Activated T-cell treated with anti-CD3 and anti-CD28 coated beads, Interleukin-2, amount 50 U/mL, for 1 hour (primary cell): Measurements from ENCODE around the gene SYNJ1.
"Not testable (repeated sequence)": the region's sequence is repeated elsewhere in the genome, so short reads cannot be mapped to it uniquely, and the experiment has no call there.

Experiments
- DNase-seq: peaks from one replicate; pipeline ENCODE4 v3.0.0-alpha.2; 2020

SYNJ1 gene, protein sequence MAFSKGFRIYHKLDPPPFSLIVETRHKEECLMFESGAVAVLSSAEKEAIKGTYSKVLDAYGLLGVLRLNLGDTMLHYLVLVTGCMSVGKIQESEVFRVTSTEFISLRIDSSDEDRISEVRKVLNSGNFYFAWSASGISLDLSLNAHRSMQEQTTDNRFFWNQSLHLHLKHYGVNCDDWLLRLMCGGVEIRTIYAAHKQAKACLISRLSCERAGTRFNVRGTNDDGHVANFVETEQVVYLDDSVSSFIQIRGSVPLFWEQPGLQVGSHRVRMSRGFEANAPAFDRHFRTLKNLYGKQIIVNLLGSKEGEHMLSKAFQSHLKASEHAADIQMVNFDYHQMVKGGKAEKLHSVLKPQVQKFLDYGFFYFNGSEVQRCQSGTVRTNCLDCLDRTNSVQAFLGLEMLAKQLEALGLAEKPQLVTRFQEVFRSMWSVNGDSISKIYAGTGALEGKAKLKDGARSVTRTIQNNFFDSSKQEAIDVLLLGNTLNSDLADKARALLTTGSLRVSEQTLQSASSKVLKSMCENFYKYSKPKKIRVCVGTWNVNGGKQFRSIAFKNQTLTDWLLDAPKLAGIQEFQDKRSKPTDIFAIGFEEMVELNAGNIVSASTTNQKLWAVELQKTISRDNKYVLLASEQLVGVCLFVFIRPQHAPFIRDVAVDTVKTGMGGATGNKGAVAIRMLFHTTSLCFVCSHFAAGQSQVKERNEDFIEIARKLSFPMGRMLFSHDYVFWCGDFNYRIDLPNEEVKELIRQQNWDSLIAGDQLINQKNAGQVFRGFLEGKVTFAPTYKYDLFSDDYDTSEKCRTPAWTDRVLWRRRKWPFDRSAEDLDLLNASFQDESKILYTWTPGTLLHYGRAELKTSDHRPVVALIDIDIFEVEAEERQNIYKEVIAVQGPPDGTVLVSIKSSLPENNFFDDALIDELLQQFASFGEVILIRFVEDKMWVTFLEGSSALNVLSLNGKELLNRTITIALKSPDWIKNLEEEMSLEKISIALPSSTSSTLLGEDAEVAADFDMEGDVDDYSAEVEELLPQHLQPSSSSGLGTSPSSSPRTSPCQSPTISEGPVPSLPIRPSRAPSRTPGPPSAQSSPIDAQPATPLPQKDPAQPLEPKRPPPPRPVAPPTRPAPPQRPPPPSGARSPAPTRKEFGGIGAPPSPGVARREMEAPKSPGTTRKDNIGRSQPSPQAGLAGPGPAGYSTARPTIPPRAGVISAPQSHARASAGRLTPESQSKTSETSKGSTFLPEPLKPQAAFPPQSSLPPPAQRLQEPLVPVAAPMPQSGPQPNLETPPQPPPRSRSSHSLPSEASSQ (N-terminal part only)

GRCh38 chr21:32727687-32728455, at the start of gene SYNJ1:
SYNJ1 (minus strand) TSS chr21:32728013; CDS start chr21:32726895, 1,118 bp downstream.
- DNase-seq, result peak; percentile 96

DNA sequence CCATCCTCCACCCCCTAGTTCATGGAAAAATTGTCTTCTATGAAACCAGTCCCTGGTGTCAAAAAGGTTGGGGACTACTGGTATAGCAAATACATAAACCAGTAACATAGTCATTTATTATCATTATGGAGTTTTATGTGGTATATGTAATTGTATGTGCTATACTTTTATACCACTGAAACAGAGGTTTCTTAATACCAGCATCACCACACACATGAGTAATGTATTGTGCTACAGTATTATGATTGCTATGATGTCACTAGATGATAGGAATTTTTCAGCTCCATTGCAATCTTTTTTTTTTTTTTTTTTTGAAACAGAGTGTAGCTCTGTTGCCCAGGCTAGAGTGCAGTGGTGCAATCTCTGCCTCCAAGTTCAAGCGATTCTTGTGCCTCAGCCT, 49.5 kb upstream of the SYNJ1 start:
- DNase-seq, result no peak

DNA sequence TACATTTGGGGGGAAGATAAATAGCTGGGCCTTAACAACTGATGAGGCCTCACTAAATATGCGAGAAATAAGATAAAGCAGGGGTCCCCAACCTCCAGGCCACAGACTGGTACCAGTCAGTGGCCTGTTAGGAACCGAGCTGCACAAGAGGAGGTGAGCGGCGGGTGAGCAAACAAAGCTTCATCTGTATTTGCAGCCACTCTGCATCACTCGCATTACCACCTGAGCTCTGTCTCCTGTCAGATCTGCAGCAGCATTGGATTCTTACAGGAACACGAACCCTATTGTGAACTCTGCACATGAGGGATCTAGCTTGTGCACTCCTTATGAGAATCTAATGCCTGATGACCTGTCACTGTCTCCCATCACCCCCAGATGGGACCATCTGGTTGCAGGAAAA, 48.9 kb upstream of the SYNJ1 start:
- no peak for DNase-seq

- not testable (repeated sequence) for DNase-seq
Observed at GRCh38 chr21:32773048-32773344, 45.2 kb upstream of the SYNJ1 start.

DNA sequence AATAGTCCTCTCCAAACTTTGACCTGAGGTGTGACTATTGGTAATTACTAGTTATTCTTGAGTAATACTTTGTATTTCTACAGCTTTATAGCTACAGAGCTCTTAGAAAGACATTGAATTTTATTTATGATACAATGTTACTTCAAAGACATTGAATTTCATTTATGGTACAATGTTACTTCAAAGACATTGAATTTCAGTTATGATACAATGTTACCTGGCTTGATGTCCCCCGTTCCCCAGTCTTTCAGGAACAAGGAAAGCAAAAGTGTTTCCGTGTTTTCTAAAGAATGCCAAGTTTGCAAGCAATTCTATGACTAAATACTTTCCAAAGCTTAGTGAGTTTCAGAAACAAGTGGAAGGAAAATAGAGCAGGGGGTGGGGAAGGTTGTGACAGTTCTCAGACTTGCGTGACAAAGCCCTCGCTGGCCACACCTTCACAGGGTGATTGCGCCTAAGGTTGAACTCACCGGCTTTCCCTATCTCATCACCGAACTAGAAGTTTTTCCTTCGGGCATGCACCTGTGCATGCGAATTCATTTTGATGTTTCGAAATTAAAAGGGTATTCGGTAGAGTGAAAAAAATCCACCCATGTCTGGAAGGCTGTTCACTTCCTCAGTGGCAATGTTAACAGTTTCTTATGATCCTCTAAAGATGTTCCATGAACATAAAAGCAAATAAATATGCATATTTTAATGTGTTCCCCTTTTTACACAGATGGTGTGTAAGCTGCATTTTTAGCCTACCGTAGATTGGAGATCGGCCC, 44.7 kb upstream of the SYNJ1 start:
- DNase-seq, result peak; percentile 57

DNA sequence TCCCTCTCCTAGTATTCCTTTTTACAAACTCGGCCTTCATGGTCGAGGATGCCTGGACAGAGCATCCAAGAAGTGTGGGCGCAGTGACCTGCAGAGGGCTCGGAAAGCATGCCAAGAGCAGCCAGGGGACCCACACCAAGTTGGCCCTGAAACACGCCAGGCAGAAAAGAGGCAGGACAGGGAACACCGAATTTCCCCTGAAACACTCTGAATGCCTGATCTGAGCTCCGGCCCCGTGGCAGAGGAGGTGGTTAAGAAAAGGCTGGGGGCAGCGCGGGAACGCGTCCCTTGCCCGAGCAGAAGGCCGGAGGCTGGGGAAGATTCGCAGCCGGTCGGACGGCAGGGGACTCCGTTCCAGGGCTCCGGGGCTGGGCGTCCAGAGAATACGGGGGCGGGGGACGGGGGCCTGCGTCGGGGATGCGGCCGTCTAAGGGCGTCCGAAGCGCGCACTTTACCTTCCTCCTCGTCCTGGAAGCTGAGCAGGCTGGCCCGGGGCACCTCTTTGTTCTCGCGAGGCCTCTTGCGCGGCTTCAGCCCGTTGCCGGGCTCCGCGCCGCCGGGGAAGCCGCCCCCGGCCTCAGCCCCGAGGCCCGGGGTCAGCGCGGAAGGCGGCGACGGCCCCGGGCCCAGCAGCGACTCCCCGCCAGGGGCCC, 43.2 kb upstream of the SYNJ1 start:
- DNase-seq, result no peak

DNA sequence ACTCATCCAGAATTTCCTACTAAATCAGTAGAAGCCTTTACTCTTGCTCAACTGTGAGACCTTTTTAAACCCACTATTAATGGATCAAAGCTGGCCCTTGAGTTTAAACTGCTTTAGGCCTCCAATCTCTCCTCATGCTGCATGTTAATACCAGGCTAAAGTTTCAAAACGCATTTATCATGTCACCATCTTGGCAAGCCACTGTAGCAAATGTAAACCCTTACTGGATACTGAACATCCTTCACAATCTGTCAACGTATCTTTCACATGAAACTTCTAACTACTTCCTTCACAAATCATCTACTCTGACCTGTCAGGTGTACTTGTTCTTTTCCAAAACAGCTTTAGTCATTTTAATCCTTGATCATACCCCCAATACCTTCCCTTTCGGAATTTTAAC, 40.7 kb upstream of the SYNJ1 start:
- no peak for DNase-seq

DNA sequence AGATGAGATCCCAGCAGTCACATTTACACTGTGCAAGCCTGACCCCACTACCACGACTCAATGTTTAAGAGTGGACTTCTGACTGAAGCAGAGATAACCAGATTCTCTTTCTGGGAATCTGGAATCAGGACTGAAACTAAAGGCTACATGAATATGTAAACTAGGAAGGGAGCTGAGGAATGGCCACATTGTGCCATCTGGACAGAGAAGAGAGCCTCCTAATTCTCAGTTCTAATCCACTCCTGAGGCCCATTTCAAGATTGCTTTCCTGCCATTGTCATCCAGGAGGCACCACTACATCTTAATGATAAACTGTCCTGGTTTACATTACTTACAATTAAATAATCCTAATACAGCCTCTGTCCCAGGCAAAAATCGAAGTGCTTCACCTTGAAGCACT, 37.2 kb upstream of the SYNJ1 start:
- no peak for DNase-seq

- no peak for DNase-seq
Observed at GRCh38 chr21:32764186-32764585, 36.4 kb upstream of the SYNJ1 start.

DNA sequence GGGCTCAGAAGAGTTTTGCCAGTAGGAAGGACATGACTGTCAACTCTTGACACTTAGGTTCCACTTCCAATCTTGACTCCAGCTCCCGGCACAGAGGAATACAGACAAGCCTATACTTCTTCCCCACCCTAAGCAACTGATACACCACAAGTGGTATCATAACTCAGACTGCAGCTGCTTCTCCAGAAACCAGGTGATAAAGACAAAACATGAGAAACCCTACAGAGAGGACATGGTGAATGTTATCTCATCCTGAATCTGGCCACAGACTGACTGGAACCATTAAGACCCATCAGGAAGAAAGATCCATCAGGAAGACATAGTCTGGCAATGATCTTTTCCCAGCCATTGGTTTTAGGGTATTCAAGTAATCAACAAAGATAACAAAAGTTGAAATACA, 30.0 kb upstream of the SYNJ1 start:
- no peak for DNase-seq

DNA sequence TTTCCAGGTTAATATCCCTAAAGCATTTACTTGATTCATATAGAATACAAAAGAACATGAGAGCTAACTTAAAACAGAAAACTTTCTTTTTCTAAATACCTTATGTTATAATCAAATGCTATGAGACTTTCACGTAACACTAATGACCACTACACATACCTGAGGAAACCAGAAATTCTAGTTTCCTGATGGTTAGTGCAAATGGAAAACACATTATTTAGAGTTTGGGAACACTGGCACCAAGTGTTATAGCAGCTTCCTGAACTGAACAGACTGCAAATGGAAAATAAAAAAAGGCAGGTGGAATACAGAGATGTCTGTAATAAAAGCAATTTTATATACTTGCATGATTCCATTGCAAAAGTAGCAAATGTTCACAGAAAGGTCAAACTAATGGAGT, 28.3 kb upstream of the SYNJ1 start:
- DNase-seq, result no peak

DNA sequence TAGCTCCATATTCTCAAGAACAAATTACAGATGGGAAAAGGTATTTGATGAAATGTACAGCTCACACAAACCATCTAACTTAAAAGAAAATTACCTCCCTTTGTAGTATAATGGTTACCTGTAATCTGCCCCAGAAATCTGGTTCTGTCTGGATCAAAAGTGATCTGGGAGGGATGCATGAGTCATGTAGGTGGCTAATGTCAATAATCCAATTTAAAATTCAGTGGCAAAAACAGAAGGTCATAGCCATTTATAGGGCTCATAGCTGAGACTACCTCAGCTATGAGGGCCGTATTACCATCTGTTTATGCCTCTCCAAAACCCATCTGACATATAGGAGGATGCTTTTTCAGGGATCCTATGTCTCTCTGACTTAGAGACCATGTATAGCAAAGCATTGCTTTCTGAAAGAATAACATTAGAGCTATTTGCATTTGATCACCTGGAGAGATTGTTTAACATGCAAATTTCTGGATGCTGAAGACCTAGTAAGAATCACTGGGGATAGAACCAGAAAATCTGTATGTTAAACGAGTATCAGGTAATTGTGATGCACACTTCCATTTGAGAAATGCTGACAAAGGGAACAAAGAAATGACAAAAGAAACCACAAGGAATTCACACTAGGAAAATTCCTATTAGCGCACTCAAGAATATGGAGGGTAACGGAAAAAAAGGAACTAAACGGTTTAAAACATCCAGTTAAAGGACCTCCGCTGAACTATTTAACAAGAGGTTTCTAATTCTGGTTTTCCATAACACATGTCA, 26.2 kb upstream of the SYNJ1 start:
- DNase-seq, result no peak

GRCh38 chr21:32750405-32750804, 22.6 kb upstream of the SYNJ1 start:
- no peak for DNase-seq

DNA sequence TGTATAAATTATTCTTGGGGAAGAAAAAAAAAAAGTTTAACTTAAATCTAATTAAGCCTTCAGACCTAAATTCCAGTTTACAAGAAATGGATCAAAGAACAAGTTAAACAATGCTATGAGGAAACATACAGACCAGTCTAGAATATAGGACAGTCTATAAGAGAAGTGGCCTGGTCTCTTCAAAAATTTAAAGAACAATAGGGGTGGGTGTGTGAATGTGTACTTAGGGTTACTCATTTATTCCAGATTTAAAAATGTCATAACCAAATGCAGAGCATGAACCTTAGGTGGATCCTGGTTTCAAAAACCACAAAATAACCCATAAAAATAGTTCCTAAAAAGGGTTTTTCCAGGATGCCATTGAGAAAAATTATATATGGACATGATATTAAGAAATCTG, 21.8 kb upstream of the SYNJ1 start:
- DNase-seq, result no peak

- DNase-seq, result no peak
Observed at GRCh38 chr21:32748529-32748928, 20.7 kb upstream of the SYNJ1 start.

- no peak for DNase-seq
Observed at GRCh38 chr21:32747396-32747795, 19.6 kb upstream of the SYNJ1 start.

- DNase-seq, result not testable (repeated sequence)
Observed at GRCh38 chr21:32746711-32747110, 18.9 kb upstream of the SYNJ1 start.

- no peak for DNase-seq
Observed at GRCh38 chr21:32742396-32742795, 14.6 kb upstream of the SYNJ1 start.

GRCh38 chr21:32741336-32741735, 13.5 kb upstream of the SYNJ1 start:
- DNase-seq, result no peak

DNA sequence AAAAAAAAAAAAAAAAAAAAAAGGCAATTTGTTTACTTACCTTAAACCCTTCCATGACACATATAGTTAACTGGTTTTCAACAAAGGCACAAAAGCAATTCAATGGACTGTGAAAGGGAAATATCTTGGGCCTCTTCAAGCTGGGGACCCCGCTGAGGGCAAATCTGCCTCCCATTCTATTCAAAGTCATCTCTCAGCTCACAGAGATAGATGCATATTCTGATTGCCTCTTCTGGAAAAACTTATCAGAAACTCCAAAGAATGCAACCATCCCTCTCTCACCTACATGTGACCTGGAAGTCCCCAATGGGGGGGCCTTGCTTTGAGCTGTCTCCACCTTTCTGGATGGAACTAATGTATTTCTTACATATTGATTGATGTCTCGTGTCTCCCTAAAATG, 12.1 kb upstream of the SYNJ1 start:
- DNase-seq, result no peak
